GM12865 (cell line): ENCODE data around the gene PFKFB4.

ENCODE experiments used
- DNase-seq: peaks from one replicate; pipeline ENCODE4 v3.0.0; 2010; ENCODE audit warnings: low read depth
- H3K4me3 ChIP-seq: 2 replicates; pipeline ENCODE4 v1.5.1; 2011; ENCODE audit warnings: mild to moderate bottlenecking, low read depth, low read length, control low read depth
- TF ChIP-seq, protein P1 (sequence below): IDR thresholded peaks from 2 replicates; pipeline ENCODE4 v1.5.1; 2011; ENCODE audit warnings: low read length, control low read depth, low read depth, inconsistent platforms; ENCODE audit not compliant: insufficient read depth; ENCODE audit errors: missing control alignments

PFKFB4 gene

DNA sequence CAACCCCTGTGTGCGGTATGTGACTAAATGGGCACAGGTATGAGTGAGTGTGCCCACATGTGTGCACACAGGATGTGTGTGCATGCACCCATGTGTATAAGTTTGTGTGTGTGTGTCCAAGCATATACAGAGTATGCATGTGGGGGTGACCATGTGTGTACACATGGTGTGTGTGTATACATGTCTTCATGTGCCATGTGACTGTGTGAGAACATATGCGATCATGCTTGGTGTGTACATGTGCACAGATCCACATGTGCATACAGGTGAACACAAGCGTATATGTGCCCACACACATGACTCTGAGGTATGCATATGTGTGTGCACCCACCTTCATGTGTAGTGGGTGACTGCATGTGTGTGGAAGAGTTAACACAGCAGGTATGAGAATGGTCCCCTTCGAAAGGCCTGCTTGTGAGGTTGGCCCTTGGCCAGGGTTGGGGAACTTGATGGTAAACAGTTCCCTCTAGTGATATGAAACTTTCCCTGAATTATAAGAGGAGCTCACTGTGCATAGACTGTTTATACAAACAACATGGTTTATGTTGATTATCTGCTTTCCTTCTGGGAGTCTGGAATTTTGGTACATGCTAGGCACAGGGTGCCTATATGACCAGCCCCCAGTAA, 10.3 kb downstream of the PFKFB4 start:
- no peak overlapping the region for H3K4me3 ChIP-seq
- no peak for DNase-seq
- TF ChIP-seq, protein P1, sequence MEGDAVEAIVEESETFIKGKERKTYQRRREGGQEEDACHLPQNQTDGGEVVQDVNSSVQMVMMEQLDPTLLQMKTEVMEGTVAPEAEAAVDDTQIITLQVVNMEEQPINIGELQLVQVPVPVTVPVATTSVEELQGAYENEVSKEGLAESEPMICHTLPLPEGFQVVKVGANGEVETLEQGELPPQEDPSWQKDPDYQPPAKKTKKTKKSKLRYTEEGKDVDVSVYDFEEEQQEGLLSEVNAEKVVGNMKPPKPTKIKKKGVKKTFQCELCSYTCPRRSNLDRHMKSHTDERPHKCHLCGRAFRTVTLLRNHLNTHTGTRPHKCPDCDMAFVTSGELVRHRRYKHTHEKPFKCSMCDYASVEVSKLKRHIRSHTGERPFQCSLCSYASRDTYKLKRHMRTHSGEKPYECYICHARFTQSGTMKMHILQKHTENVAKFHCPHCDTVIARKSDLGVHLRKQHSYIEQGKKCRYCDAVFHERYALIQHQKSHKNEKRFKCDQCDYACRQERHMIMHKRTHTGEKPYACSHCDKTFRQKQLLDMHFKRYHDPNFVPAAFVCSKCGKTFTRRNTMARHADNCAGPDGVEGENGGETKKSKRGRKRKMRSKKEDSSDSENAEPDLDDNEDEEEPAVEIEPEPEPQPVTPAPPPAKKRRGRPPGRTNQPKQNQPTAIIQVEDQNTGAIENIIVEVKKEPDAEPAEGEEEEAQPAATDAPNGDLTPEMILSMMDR: no peak

DNA sequence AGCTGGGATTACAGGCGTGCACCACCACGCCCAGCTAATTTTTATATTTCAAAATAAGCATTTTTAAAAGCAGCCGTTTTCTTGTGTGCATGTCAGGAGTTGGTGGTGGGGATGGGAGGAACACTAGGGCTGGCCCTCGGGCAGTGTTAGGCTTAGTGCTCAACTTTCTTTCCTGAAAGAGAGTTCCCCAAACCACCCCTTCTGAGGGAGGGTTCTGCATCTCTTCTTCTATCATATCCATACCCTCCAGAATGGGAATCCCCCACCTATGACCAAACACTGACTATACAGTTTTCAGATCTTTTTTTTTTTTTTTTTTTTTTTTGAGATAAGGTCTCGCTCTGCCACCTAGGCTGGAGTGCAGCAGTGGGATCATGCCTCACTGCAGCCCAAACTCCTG, 12.5 kb downstream of the PFKFB4 start:
- H3K4me3 ChIP-seq: no peak overlapping the region
- TF ChIP-seq, protein P1: no peak
- no peak for DNase-seq

DNA sequence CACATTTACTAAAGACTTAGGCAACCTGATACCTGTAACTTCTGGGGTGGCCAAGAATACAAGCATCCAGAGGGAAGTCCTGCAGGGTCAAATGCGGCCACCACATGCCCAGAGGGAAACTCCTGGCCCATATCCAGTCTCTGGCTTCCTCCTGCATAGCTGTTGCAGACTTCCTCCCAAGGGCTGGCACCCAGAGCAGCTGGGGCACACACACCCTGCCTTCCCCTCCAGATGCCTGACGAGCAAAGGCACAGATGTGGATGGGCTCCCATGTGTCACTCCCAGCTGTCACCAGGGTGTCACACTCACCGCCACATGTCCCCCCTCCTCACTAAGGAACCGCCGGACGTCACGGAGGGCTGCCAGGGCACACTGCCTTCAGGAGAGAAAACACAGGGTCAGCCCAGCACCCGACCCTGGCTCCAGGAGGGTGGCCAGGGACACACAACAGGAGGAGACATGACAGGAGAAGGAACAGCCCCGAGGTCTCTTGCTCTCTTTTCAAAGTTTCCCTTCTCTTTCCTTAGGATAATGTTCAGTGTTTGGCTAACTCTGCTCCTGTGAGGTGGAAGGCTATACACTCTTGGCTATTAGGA, 13.2 kb downstream of the PFKFB4 start:
- H3K4me3 ChIP-seq: no peak overlapping the region
- TF ChIP-seq, protein P1: no peak
- DNase-seq: no peak

GRCh38 chr3:48538451-48538850, 18.2 kb downstream of the PFKFB4 start:
- no peak for DNase-seq
- TF ChIP-seq, protein P1: no peak
- H3K4me3 ChIP-seq: no peak overlapping the region

GRCh38 chr3:48536785-48537184, 19.8 kb downstream of the PFKFB4 start:
- TF ChIP-seq, protein P1: no peak
- no peak overlapping the region for H3K4me3 ChIP-seq
- no peak for DNase-seq

DNA sequence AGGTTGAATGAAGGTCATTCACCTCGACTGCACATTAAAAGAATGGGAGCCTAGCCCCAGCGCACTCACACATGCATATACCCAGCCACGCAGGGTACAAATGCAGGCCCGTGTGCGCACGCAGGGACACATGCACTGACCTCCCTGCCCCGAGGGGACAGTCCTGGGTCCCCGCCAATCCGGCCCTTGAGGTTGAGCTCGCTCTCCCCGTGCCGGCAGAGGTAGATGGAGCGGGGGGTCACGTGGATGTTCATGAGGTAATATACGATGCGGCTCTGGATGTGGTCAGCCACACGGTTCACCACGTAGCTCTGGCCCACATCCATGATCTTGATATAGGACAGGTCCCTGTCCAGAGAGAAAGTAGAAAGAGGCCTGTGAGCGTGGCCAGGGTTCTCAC, 20.5 kb downstream of the PFKFB4 start:
- TF ChIP-seq, protein P1: no peak
- DNase-seq: no peak

DNA sequence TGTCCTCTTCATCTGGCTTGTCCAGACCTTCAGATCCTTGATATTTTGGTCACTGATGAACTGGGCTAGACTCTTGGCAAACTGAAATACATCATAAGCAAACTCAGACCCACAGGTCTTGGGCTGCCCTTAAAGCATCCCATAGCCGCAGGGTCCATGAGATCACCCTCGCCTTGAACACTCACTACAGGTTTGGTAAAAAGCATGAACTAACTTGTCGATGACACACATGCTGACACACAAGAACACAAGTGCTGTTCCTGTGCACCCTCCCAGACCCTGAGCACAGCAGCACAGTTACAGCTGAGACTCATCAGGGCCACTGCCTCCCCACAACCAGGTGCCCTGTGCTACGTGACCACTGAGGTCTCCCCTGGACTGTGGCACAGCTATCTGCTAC, 21.0 kb downstream of the PFKFB4 start:
- TF ChIP-seq, protein P1: no peak
- H3K4me3 ChIP-seq: no peak overlapping the region
- no peak for DNase-seq

More for the DNA sequence above, 20.5 kb downstream of the PFKFB4 start:
- H3K4me3 ChIP-seq: no peak overlapping the region
